Measurements from ENCODE around the gene BARHL1.

Gene BARHL1

GRCh38 chr9:132630116-132630515 lies 47.7 kb downstream of the BARHL1 start:
- H2AFZ ChIP-seq (ENCODE audit: low read length), result no peak overlapping the region
- no peaks in the 10 kb centered on the region for H3K27me3 ChIP-seq (ENCODE audit: insufficient read depth, low read length)
- H3K9ac ChIP-seq (ENCODE audit: low read length), result no peak overlapping the region
- H3F3A ChIP-seq (ENCODE audit: insufficient read depth, low read length), result no peaks in the 10 kb centered on the region
- no peak overlapping the region for H3K4me3 ChIP-seq (ENCODE audit: low read depth, low read length, poor library complexity, severe bottlenecking)
- TF ChIP-seq CTCF (IDR thresholded peaks at IDR 0.05; ENCODE audit: low read length) (no peak), EZH2 (IDR thresholded peaks at IDR 0.05; ENCODE audit: borderline replicate concordance, low read length) (no peak)
- no peaks in the 10 kb centered on the region for H3K9me2 ChIP-seq (ENCODE audit: low read depth, low read length)
- H3K9me3 ChIP-seq (ENCODE audit: low read length), result no peaks in the 10 kb centered on the region
- no peaks in the 10 kb centered on the region for H4K20me1 ChIP-seq (ENCODE audit: insufficient read depth, low read length)
- H3K79me2 ChIP-seq (ENCODE audit: insufficient read depth, low read length), result no peaks in the 10 kb centered on the region
- H3K27ac ChIP-seq (ENCODE audit: low read depth, low read length, poor library complexity, severe bottlenecking), result no peak overlapping the region
- H3K4me1 ChIP-seq (ENCODE audit: insufficient read depth, low read length, severe bottlenecking), result no peaks in the 10 kb centered on the region
- no peak overlapping the region for H3K4me2 ChIP-seq (ENCODE audit: low read length)
- H3K36me3 ChIP-seq (ENCODE audit: insufficient read depth, low read length), result peaks cover 79% of the 10 kb centered on the region

- Histone ChIP-seq H3K36me3 (ENCODE audit: insufficient read depth, low read length) (peaks cover 72% of the 10 kb centered on the region), H3K4me3 (ENCODE audit: low read depth, low read length, poor library complexity, severe bottlenecking) (no peak overlapping the region), H3K9ac (ENCODE audit: low read length) (no peak overlapping the region), H3K79me2 (ENCODE audit: insufficient read depth, low read length) (no peaks in the 10 kb centered on the region), H2AFZ (ENCODE audit: low read length) (no peak overlapping the region), H3K4me2 (ENCODE audit: low read length) (no peak overlapping the region), H3K27me3 (ENCODE audit: insufficient read depth, low read length) (no peaks in the 10 kb centered on the region), H3K4me1 (ENCODE audit: insufficient read depth, low read length, severe bottlenecking) (no peaks in the 10 kb centered on the region), H3K9me2 (ENCODE audit: low read depth, low read length) (no peaks in the 10 kb centered on the region), H3K9me3 (ENCODE audit: low read length) (no peaks in the 10 kb centered on the region), H3F3A (ENCODE audit: insufficient read depth, low read length) (no peaks in the 10 kb centered on the region), H4K20me1 (ENCODE audit: insufficient read depth, low read length) (no peaks in the 10 kb centered on the region), H3K27ac (ENCODE audit: low read depth, low read length, poor library complexity, severe bottlenecking) (no peak overlapping the region)
- TF ChIP-seq EZH2 (IDR thresholded peaks at IDR 0.05; ENCODE audit: borderline replicate concordance, low read length) (no peak), CTCF (IDR thresholded peaks at IDR 0.05; ENCODE audit: low read length) (no peak)
These were observed 48.4 kb downstream of the BARHL1 start for GRCh38 chr9:132630811-132631210.

- H3F3A ChIP-seq (ENCODE audit: insufficient read depth, low read length), result no peaks in the 10 kb centered on the region
- H3K36me3 ChIP-seq (ENCODE audit: insufficient read depth, low read length), result peaks cover 72% of the 10 kb centered on the region
- H3K27ac ChIP-seq (ENCODE audit: low read depth, low read length, poor library complexity, severe bottlenecking), result no peak overlapping the region
- H3K4me1 ChIP-seq (ENCODE audit: insufficient read depth, low read length, severe bottlenecking), result no peaks in the 10 kb centered on the region
- no peaks in the 10 kb centered on the region for H3K79me2 ChIP-seq (ENCODE audit: insufficient read depth, low read length)
- H3K27me3 ChIP-seq (ENCODE audit: insufficient read depth, low read length), result no peaks in the 10 kb centered on the region
- no peaks in the 10 kb centered on the region for H3K9me3 ChIP-seq (ENCODE audit: low read length)
- no peak overlapping the region for H3K9ac ChIP-seq (ENCODE audit: low read length)
- H3K4me3 ChIP-seq (ENCODE audit: low read depth, low read length, poor library complexity, severe bottlenecking), result no peak overlapping the region
- H4K20me1 ChIP-seq (ENCODE audit: insufficient read depth, low read length), result no peaks in the 10 kb centered on the region
- TF ChIP-seq CTCF (IDR thresholded peaks at IDR 0.05; ENCODE audit: low read length) (no peak), EZH2 (IDR thresholded peaks at IDR 0.05; ENCODE audit: borderline replicate concordance, low read length) (no peak)
- no peaks in the 10 kb centered on the region for H3K9me2 ChIP-seq (ENCODE audit: low read depth, low read length)
- H3K4me2 ChIP-seq (ENCODE audit: low read length), result no peak overlapping the region
- no peak overlapping the region for H2AFZ ChIP-seq (ENCODE audit: low read length)
These were observed 48.9 kb downstream of the BARHL1 start for GRCh38 chr9:132631280-132631679.
